Psoas muscle (tissue), 8 donors: ENCODE data around the gene SKIDA1. TPM values are rescaled to one million over a fixed set of nuclear protein-coding genes. Genes with fewer than 3 reads are reported as not detected.

Experiments
- ATAC-seq, 4 donors: fragments of 200-7000 bp; cut with Tn5 transposase; one replicate each; pipeline ENCODE4 v1.9.1; 2020; ENCODE audit warnings: moderate library complexity in 3 of 4, mild to moderate bottlenecking in 2 of 4
- DNase-seq, 2 donors: peaks; one replicate each; pipeline ENCODE4 v3.0.0-alpha.2; 2020
- H3K27ac ChIP-seq: fragments of 200-600 bp; one replicate; pipeline ENCODE4 v1.8.0; 2022
- H3K27me3 ChIP-seq, 3 donors: fragments of 200-600 bp in 1 of 3; one replicate each; pipeline versions ENCODE4 v1.6.1 to v1.8.0; 2013 to 2022; ENCODE audit warnings: low read length in 2 of 3, mild to moderate bottlenecking in 2 of 3, moderate library complexity in 1 of 3; ENCODE audit not compliant: insufficient read depth in 3 of 3
- H3K36me3 ChIP-seq, 2 donors: fragments of 200-600 bp in 1 of 2; one replicate each; pipeline versions ENCODE4 v1.6.1 to v1.8.0; 2013 to 2022; ENCODE audit warnings: low read depth in 1 of 2, mild to moderate bottlenecking in 1 of 2, moderate library complexity in 1 of 2; ENCODE audit not compliant: insufficient read depth in 1 of 2
- H3K4me1 ChIP-seq: fragments of 200-600 bp; one replicate; pipeline ENCODE4 v1.8.0; 2022
- H3K4me3 ChIP-seq: fragments of 200-600 bp; one replicate; pipeline ENCODE4 v1.8.0; 2022; ENCODE audit warnings: mild to moderate bottlenecking
- H3K9me3 ChIP-seq: fragments of 200-600 bp; one replicate; pipeline ENCODE4 v1.8.0; 2022
- WGBS, 3 donors: extraction: QIAGEN DNeasy Blood & Tissue Kit; methylation state at CpG; one replicate each; pipeline versions ENCODE4 v1.1.6 to v1.1.7; 2013; 5-methylcytosine and 5-hydroxymethylcytosine counted together
- intact Hi-C, 2 donors: fragments of 100-400 bp; cut with DNase I; formaldehyde crosslinking; loops; one replicate each; pipeline versions ENCODE4 v1.11.0 to v1.14.2; 2022
- polyA plus RNA-seq, 3 donors: library from polyadenylated mRNA; stranded (reverse); fragments of 200-250 nt; gene quantifications; one replicate each; pipeline ENCODE4 v1.2.3, GENCODE V29; 2013
- total RNA-seq, 4 donors: library from RNA; stranded (reverse); fragmentation: NEBNext Ultra II Directional in 2 of 4; extraction: Animal tissue kit (Norgen Biotek cat#: 25700) in 2 of 4; gene quantifications; one replicate each; pipeline versions ENCODE4 v1.2.1 to v1.2.4, GENCODE V29; 2021 to 2023
- TF ChIP-seq, protein P1 (sequence below): fragments of 200-600 bp; IDR thresholded peaks from one replicate; pipeline ENCODE4 v1.8.0; 2022; ENCODE audit warnings: antibody characterized with exemption
- donor health status: healthy with polysubstance abuse.
- donor health status: DM: no; HTN: no; CAD: no; lungs with moderate emphysema.
- donor health status: Bipolar disorder and iron deficiency.
- donor health status: healthy.
- donor health status: DM: yes; HTN: yes; CAD: no.
- donor health status: DM: no; HTN: no; CAD: no.
- donor health status: DM: no; HTN: no; CAD: no.
- donor health status: DM: yes; HTN: yes; CAD: no.

The SKIDA1 gene
- total and polyA plus RNA-seq, 7 donors: 0.04 to 0.79 (median 0.21) TPM

DNA sequence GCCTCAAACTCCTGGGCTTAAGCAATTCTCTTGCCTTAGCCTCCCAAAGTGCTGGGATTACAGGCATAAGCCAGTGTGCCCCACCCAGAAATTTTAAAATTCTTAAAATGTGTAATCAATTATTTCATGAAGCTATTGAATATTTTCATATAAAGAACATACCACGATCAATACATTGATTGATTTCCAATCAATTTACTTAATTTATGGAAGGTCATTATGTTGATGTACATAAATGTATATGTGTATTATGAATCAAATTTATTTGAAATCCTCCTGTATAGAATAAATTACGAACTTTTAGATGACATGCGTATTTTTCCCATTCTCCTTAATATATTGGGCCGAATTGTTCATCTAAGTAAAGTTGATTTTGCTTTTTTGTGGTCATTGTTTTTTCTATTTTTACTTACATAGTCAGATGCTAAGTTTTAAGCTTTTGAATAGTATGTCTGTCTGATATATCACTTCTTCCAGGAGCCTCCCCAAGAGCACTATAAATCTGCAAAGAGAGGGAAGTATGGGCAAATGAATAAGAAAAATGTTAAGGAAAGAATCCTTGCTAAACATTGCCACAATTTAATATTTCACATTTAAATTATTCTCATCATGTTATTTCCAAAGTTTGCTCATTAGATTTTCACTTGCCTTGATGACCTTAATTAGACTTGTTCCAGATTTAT is 35.3 kb downstream of the SKIDA1 start:
- no peak for DNase-seq
- Histone ChIP-seq H3K36me3 (no peaks in the 10 kb centered on the region), H3K27ac (no peak overlapping the region), H3K27me3 (peaks cover 0 to 1% (median 0%) of the 10 kb centered on the region in 3 donors), H3K4me1 (no peaks in the 10 kb centered on the region), H3K9me3 (no peaks in the 10 kb centered on the region), H3K4me3 (no peak overlapping the region)
- TF ChIP-seq, protein P1, sequence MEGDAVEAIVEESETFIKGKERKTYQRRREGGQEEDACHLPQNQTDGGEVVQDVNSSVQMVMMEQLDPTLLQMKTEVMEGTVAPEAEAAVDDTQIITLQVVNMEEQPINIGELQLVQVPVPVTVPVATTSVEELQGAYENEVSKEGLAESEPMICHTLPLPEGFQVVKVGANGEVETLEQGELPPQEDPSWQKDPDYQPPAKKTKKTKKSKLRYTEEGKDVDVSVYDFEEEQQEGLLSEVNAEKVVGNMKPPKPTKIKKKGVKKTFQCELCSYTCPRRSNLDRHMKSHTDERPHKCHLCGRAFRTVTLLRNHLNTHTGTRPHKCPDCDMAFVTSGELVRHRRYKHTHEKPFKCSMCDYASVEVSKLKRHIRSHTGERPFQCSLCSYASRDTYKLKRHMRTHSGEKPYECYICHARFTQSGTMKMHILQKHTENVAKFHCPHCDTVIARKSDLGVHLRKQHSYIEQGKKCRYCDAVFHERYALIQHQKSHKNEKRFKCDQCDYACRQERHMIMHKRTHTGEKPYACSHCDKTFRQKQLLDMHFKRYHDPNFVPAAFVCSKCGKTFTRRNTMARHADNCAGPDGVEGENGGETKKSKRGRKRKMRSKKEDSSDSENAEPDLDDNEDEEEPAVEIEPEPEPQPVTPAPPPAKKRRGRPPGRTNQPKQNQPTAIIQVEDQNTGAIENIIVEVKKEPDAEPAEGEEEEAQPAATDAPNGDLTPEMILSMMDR: no peak
- ATAC-seq: no peak
- 97 to 98% (median 98%) methylated on average over 4 of the region's 4 CpGs for WGBS, 3 donors
- intact Hi-C loops: loop anchor here (10.0 kb wide), 4 partner anchors 405 to 835 kb away; partner anchors contain the start of genes BMI1 (in 1 of the 2) and COMMD3 (in 1 of the 2)

DNA sequence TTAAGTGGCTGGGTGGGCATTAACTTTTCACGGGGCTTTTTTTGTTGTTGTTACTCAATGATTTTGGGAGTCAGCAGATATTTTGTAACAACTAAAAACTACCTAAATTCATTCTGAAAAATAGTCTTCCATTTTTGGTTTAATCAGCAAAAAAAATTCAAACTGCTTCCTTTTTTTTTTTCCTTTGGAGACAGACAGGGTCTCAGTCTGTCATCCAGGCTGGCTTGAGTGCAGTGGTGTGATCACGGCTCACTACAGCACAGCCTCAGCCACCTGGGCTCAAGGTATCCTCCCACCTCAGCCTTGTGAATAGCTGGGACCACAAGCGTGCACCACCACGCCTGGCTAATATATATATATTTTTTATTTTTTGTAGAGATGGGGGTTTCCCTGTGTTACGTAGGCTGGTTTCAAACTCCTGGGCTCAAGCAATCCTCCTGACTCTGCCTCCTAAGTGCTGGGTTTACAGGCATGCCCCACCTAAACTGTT is 36.5 kb downstream of the SKIDA1 start:
- TF ChIP-seq, protein P1: no peak
- no peak for DNase-seq
- Histone ChIP-seq H3K27me3 (no peaks in the 10 kb centered on the region), H3K9me3 (no peaks in the 10 kb centered on the region), H3K4me3 (no peak overlapping the region), H3K4me1 (no peaks in the 10 kb centered on the region), H3K27ac (no peak overlapping the region), H3K36me3 (no peaks in the 10 kb centered on the region)
- no peak for ATAC-seq
- WGBS, 3 donors: 73 to 78% (median 77%) methylated on average over 5 of the region's 5 CpGs
- intact Hi-C loops: no loop called here

DNA sequence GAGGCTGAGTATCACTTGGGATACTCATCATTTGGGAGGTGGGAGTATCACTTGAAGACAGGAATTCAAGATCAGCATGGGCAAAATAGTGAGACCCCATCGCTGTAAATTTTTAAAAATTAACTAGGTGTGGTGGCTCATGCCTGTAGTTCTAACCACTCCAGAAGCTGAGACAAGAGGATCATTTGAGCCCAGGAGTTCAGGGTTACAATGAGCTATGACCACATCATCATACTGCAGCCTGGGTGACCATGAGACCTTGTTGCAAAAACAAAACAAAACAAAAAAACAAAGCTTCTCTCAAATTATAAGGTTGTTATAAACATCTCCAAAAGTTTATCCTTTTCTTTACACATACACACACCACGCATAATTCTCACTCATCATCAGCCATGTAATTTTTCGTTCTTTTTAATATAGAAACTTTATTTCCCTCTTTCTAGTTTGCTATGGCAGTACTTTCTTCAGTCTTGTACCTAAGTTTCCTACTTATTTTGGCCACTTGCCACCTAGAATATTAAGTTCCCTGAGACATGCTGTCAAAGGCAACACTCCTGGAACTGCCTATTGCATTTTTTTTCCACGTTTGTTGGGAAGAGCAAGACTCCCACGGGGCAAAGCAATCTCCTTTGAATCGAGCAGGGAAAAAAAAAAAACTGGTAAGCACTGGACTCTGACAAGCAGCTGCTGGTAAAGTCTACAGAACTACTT is 37.1 kb downstream of the SKIDA1 start:
- no peak overlapping the region for H3K27ac ChIP-seq
- no peak for ATAC-seq
- no peaks in the 10 kb centered on the region for H3K4me1 ChIP-seq
- H3K9me3 ChIP-seq: no peaks in the 10 kb centered on the region
- TF ChIP-seq, protein P1: no peak
- intact Hi-C loops: no loop called here
- DNase-seq: no peak
- 42 to 46% (median 43%) methylated on average over 6 of the region's 6 CpGs for WGBS, 3 donors
- H3K36me3 ChIP-seq: no peaks in the 10 kb centered on the region
- H3K27me3 ChIP-seq: no peaks in the 10 kb centered on the region
- H3K4me3 ChIP-seq: no peak overlapping the region

DNA sequence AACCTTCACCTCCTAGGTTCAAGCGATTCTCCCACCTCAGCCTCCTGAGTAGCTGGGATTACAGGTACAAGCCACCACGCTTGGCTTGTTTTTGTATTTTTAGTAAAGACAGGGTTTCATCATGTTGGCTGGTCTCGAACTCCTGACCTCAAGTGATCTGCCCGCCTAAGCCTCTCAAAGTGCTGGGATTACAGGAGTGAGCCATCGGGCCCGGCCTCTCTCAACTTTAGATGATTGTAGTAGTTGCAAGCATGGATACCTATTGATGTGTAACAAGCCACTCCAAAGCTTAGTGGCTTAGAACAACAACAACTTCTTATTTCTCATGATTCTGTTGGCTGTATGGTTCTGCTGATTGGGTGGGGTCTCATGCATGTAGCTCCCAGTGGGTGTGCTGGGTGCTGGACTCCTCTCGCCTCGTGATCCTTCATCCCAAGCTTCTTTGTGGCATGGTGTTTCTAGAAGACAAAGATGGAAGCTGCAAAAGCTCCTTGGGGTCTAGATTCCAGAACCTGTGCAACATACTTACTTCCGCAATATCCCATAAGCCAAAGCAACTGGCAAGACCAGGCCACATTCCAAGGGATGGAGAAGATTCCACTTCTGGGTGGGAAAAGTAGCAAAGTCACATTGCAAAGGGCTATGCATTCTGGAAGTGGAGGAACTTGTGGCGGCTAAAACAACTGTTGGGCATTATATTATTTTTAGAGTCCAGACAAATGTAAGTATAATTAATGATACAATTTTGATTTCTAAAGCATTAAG is 37.9 kb downstream of the SKIDA1 start:
- Histone ChIP-seq H3K27me3 (no peaks in the 10 kb centered on the region), H3K4me1 (no peaks in the 10 kb centered on the region), H3K27ac (no peak overlapping the region), H3K9me3 (no peaks in the 10 kb centered on the region), H3K36me3 (no peaks in the 10 kb centered on the region), H3K4me3 (no peak overlapping the region)
- no peak for ATAC-seq
- no peak for DNase-seq
- intact Hi-C loops: no loop called here
- 96 to 98% (median 97%) methylated on average over 10 of the region's 10 CpGs for WGBS, 3 donors
- TF ChIP-seq, protein P1: no peak
